SU-DHL-6 (cell line): ENCODE data around the gene PTBP3.

Source experiments
- CTCF ChIP-seq: fragments of 200-600 bp; sonication (generic); IDR thresholded peaks from one replicate; pipeline ENCODE4 v1.5.1; 2017; ENCODE audit warnings: antibody characterized with exemption, mild to moderate bottlenecking, low read length, moderate library complexity; ENCODE audit not compliant: insufficient read depth, poor library complexity, severe bottlenecking
- EZH2phosphoT487 ChIP-seq: fragments of 200-600 bp; sonication (generic), shearing (Covaris generic); conservative IDR thresholded peaks from 2 replicates; pipeline ENCODE4 v1.6.1; 2018; ENCODE audit warnings: mild to moderate bottlenecking, antibody characterized with exemption, low read length, moderate library complexity, mixed read lengths

GRCh38 chr9:112323378-112323854 is 10.0 kb downstream of the PTBP3 start:
- TF ChIP-seq CTCF (no peak), EZH2phosphoT487 (no peak)
